Measurements from ENCODE around the gene PSTPIP2. TPM values are rescaled to one million over a fixed set of nuclear protein-coding genes. Genes with fewer than 3 reads are reported as not detected.

The PSTPIP2 gene
- total and polyA plus RNA-seq, 2 of the 13 experiments (the other 11 are each of a cell fraction or from before 2014, with no cell fraction given) = 0.25 to 0.27 TPM

GRCh38 chr18:46104128-46104911 is 32.3 kb upstream of the PSTPIP2 start, which contains the start of gene HAUS1 (continued):
- TF ChIP-seq PAXIP1 (CRISPR knock-in tag; conservative IDR thresholded peaks at IDR 0.05) = peak; percentile 35; the same call in 1 of the 2 replicates
- 0 out of 2 replicates have a peak, but pooled peaks have one; percentile 17 for TF ChIP-seq ZBTB42 (CRISPR knock-in tag; IDR thresholded peaks at IDR 0.05)
- TF ChIP-seq ZNF567 (CRISPR knock-in tag; IDR thresholded peaks at IDR 0.05; ENCODE audit: borderline replicate concordance) = 0 out of 2 replicates have a peak, but pooled peaks have one; percentile 66
- TF ChIP-seq ZNF598 (CRISPR knock-in tag; IDR thresholded peaks at IDR 0.05; ENCODE audit: borderline replicate concordance) = peak; percentile 81; the same call in 1 of the 2 replicates
- peak; percentile 12; the same call in 1 of the 2 replicates for TF ChIP-seq RXRB (CRISPR knock-in tag; IDR thresholded peaks at IDR 0.05; ENCODE audit: borderline replicate concordance)
- no peak for TF ChIP-seq MIER3 (CRISPR knock-in tag; IDR thresholded peaks at IDR 0.05; ENCODE audit: borderline replicate concordance)
- peak; percentile 84 for TF ChIP-seq TAF1 (CRISPR knock-in tag; IDR thresholded peaks at IDR 0.05)
- TF ChIP-seq DR1 (CRISPR knock-in tag; IDR thresholded peaks at IDR 0.05) = 0 out of 2 replicates have a peak, but pooled peaks have one; percentile 17
- TF ChIP-seq ZNF263 (CRISPR knock-in tag; IDR thresholded peaks at IDR 0.05) = no peak
- TF ChIP-seq GFI1 (CRISPR knock-in tag; IDR thresholded peaks at IDR 0.05; ENCODE audit: borderline replicate concordance) = 0 out of 2 replicates have a peak, but pooled peaks have one; percentile 42
- no peak for TF ChIP-seq ZBTB4 (CRISPR knock-in tag; IDR thresholded peaks at IDR 0.05; ENCODE audit: borderline replicate concordance)
- peak; percentile 63; the same call in 1 of the 2 replicates for TF ChIP-seq ZNF317 (CRISPR knock-in tag; IDR thresholded peaks at IDR 0.05)
- TF ChIP-seq ISL2 (CRISPR knock-in tag; IDR thresholded peaks at IDR 0.05) = peak; percentile 53; the same call in 1 of the 2 replicates
- 0 out of 2 replicates have a peak, but pooled peaks have one; percentile 23 for TF ChIP-seq TERF1 (CRISPR knock-in tag; IDR thresholded peaks at IDR 0.05)
- peak; percentile 54; the same call in 1 of the 2 replicates for TF ChIP-seq ZZZ3 (CRISPR knock-in tag; IDR thresholded peaks at IDR 0.05; ENCODE audit: borderline replicate concordance)
- TF ChIP-seq HNRNPK (IDR thresholded peaks at IDR 0.05; ENCODE audit: low read depth, low read length, poor library complexity, severe bottlenecking) = no peak
- TF ChIP-seq, protein P1, sequence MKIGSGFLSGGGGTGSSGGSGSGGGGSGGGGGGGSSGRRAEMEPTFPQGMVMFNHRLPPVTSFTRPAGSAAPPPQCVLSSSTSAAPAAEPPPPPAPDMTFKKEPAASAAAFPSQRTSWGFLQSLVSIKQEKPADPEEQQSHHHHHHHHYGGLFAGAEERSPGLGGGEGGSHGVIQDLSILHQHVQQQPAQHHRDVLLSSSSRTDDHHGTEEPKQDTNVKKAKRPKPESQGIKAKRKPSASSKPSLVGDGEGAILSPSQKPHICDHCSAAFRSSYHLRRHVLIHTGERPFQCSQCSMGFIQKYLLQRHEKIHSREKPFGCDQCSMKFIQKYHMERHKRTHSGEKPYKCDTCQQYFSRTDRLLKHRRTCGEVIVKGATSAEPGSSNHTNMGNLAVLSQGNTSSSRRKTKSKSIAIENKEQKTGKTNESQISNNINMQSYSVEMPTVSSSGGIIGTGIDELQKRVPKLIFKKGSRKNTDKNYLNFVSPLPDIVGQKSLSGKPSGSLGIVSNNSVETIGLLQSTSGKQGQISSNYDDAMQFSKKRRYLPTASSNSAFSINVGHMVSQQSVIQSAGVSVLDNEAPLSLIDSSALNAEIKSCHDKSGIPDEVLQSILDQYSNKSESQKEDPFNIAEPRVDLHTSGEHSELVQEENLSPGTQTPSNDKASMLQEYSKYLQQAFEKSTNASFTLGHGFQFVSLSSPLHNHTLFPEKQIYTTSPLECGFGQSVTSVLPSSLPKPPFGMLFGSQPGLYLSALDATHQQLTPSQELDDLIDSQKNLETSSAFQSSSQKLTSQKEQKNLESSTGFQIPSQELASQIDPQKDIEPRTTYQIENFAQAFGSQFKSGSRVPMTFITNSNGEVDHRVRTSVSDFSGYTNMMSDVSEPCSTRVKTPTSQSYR (CRISPR knock-in tag; IDR thresholded peaks at IDR 0.05; ENCODE audit: borderline replicate concordance) = no peak

Data from HepG2 (cell line).